Measurements from ENCODE around the gene COL2A1. TPM values are rescaled to one million over a fixed set of nuclear protein-coding genes. Genes with fewer than 3 reads are reported as not detected.

The COL2A1 gene
- total RNA-seq, 2 donors from 2014 or later, result not detected

DNA sequence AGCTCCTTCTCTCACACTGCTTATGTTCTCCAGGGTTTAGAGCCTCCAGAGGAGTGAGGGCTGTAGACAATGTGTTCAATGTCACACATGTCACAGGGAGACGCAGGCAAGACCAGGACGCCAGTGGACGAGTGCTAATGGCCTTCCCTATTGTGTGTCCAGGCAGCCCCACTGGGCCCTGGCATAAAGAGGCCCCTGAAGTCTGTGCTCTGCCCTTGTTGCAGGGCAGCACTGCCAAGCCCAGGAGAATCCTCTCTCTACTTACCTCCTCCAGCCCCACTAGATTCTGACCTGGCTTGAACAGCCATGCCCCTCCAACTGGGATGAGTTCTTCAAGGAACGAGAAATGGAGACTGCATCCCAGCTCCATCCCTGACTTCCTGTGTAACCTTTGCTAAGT is 65.7 kb downstream of the COL2A1 start:
- no peak for ATAC-seq
- no peak overlapping the region for H3K4me3 ChIP-seq
- H3K36me3 ChIP-seq (replicated peaks in 1 of 2; ENCODE audit: insufficient read depth in 1 of 2, low read depth in 2 of 2), result no peaks in the 10 kb centered on the region
- H3K27me3 ChIP-seq, result no peaks in the 10 kb centered on the region
- TF ChIP-seq, protein P1, sequence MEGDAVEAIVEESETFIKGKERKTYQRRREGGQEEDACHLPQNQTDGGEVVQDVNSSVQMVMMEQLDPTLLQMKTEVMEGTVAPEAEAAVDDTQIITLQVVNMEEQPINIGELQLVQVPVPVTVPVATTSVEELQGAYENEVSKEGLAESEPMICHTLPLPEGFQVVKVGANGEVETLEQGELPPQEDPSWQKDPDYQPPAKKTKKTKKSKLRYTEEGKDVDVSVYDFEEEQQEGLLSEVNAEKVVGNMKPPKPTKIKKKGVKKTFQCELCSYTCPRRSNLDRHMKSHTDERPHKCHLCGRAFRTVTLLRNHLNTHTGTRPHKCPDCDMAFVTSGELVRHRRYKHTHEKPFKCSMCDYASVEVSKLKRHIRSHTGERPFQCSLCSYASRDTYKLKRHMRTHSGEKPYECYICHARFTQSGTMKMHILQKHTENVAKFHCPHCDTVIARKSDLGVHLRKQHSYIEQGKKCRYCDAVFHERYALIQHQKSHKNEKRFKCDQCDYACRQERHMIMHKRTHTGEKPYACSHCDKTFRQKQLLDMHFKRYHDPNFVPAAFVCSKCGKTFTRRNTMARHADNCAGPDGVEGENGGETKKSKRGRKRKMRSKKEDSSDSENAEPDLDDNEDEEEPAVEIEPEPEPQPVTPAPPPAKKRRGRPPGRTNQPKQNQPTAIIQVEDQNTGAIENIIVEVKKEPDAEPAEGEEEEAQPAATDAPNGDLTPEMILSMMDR (IDR thresholded peaks at IDR 0.05), result no peak
- no peak for TF ChIP-seq POLR2A (IDR thresholded peaks at IDR 0.05)
- intact Hi-C loops (cut with DNase I), result no loop called here
- 87 to 94% methylated on average over 4 of the region's 4 CpGs for WGBS, 2 donors
- no peaks in the 10 kb centered on the region for H3K9me3 ChIP-seq
- DNase-seq, result no peak
- H3K27ac ChIP-seq, result no peak overlapping the region
- peaks cover 7% of the 10 kb centered on the region for H3K4me1 ChIP-seq

DNA sequence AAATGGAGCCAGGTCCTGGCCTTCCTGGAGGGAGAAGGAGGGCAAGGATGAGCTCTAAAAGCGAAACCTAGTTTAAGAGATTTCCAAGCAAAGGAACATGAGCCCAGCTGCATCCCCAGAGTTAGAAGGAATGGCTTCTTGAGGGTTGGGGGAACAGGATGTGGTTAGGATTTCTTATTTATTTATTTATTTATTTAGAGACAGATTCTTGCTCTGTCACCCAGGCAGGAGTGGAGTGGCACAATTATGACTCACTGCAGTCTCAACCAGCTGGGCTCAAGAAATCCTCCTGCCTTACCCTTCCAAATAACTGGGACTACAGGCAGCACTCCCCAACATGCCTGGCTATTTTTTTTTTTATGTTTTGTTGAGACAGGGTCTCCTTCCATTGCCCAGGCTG is 66.2 kb downstream of the COL2A1 start:
- no peaks in the 10 kb centered on the region for H3K36me3 ChIP-seq (replicated peaks in 1 of 2; ENCODE audit: insufficient read depth in 1 of 2, low read depth in 2 of 2)
- DNase-seq (no peak), ATAC-seq (no peak)
- H3K27me3 ChIP-seq, result no peaks in the 10 kb centered on the region
- WGBS, 2 donors, result 79 to 92% methylated on average over 1 of the region's 1 CpG
- no peaks in the 10 kb centered on the region for H3K9me3 ChIP-seq
- no peak overlapping the region for H3K27ac ChIP-seq
- intact Hi-C loops (cut with DNase I), result no loop called here
- peaks cover 7% of the 10 kb centered on the region for H3K4me1 ChIP-seq
- no peak for TF ChIP-seq POLR2A (IDR thresholded peaks at IDR 0.05)
- TF ChIP-seq, protein P1 (IDR thresholded peaks at IDR 0.05), result no peak
- no peak overlapping the region for H3K4me3 ChIP-seq

DNA sequence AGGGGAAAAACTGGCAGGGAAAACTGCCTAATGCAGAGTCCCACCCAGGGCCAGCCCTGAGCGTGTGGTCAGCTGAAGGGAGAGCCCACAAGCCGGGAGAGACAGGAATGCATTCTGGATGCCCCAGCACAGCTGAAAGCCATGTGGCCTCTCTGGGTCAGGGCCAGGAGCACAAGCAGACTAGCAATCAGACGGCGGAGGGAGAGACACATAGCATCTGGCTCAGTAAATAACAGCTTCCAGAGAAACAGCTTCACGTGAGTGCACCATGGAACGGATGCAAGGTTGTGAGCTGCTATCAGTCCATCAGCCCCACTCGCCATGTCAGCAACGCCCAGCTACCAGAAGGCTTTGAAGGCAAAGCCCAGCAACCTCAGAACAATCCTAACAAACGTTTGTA is 69.1 kb downstream of the COL2A1 start:
- ATAC-seq, result peak; percentile 30

DNA sequence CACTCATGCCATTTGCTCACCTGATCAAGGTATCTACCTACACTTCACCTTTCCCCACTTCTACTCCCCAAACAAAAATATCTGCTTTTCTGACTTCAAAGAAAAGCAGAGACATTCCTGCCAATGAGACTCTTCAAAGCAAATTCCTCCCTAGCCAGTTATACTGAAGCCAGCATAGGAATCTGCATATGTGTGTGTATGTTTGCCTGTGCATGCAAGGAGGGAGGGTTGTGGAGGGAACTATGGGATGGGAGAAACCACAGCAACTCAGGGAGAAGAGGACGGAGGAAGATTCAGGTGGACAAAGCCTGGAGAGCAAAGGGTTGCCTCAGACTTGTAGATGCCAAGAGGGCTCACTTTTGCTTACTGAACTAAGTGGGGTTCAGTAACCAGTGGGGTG is 73.1 kb downstream of the COL2A1 start:
- 43% methylated on average over 1 of the region's 1 CpG for WGBS, 2 donors
- intact Hi-C loops (cut with DNase I), result no loop called here
- TF ChIP-seq, protein P1 (IDR thresholded peaks at IDR 0.05), result no peak
- no peak for TF ChIP-seq POLR2A (IDR thresholded peaks at IDR 0.05)
- Histone ChIP-seq H3K36me3 (replicated peaks in 1 of 2; ENCODE audit: insufficient read depth in 1 of 2, low read depth in 2 of 2) (no peaks in the 10 kb centered on the region), H3K27me3 (no peaks in the 10 kb centered on the region), H3K4me3 (no peak overlapping the region), H3K27ac (no peak overlapping the region), H3K9me3 (no peaks in the 10 kb centered on the region), H3K4me1 (no peaks in the 10 kb centered on the region)
- DNase-seq (no peak), ATAC-seq (no peak)

More for the DNA sequence above, 69.1 kb downstream of the COL2A1 start:
- DNase-seq, result peak in 3 of 4 donors; percentile 20 to 47 (median 28)
- intact Hi-C loops (cut with DNase I), result no loop called here
- no peaks in the 10 kb centered on the region for H3K4me1 ChIP-seq
- no peak overlapping the region for H3K4me3 ChIP-seq
- H3K9me3 ChIP-seq, result no peaks in the 10 kb centered on the region
- H3K27ac ChIP-seq, result no peak overlapping the region
- no peaks in the 10 kb centered on the region for H3K36me3 ChIP-seq (replicated peaks in 1 of 2; ENCODE audit: insufficient read depth in 1 of 2, low read depth in 2 of 2)
- TF ChIP-seq, protein P1 (IDR thresholded peaks at IDR 0.05), result no peak
- TF ChIP-seq POLR2A (IDR thresholded peaks at IDR 0.05), result no peak
- WGBS, 2 donors, result 32 to 46% methylated on average over 9 of the region's 9 CpGs
- H3K27me3 ChIP-seq, result no peaks in the 10 kb centered on the region

DNA sequence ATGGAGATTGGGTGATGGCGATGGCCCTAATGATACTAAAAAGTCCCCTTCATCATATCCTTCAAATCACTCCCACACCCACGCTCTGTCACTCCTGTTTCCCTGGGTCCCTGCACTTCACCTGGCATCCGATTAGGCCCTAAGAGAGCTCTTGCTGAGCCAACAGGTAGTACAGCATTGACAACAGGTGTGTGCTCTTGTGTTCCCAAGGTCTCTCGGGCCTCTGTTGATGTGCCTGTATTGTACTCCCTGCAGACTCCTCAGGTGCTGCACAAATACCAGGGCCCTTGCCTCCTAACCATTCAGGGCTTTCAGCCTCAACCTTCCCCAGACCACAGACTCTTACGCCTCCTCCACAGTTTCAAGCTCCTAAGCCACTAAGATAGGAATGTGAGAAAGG is 73.6 kb downstream of the COL2A1 start:
- ATAC-seq, result no peak
- Histone ChIP-seq H3K27ac (no peak overlapping the region), H3K36me3 (replicated peaks in 1 of 2; ENCODE audit: insufficient read depth in 1 of 2, low read depth in 2 of 2) (no peaks in the 10 kb centered on the region), H3K4me1 (no peaks in the 10 kb centered on the region), H3K27me3 (no peaks in the 10 kb centered on the region), H3K9me3 (no peaks in the 10 kb centered on the region), H3K4me3 (no peak overlapping the region)
- TF ChIP-seq, protein P1 (IDR thresholded peaks at IDR 0.05), result no peak
- intact Hi-C loops (cut with DNase I), result no loop called here
- DNase-seq, result no peak
- 74 to 86% methylated on average over 5 of the region's 5 CpGs for WGBS, 2 donors
